Kidney (tissue), 14 donors: ENCODE data around the gene HIF3A. TPM values are rescaled to one million over a fixed set of nuclear protein-coding genes. Genes with fewer than 3 reads are reported as not detected.

Source experiments
- DNase-seq, 5 donors: peaks; one replicate each; pipeline ENCODE4 v3.0.0-alpha.2; 2013 to 2020
- FAIRE-seq: peaks from 2 replicates; lab custom pipeline; 2012; peaks lifted over from hg19 to GRCh38; lab: Jason Lieb, UNC
- H3K27ac ChIP-seq, 2 donors: one replicate each; pipeline ENCODE4 v1.7.0; 2013; ENCODE audit warnings: low read depth in 2 of 2, low read length in 2 of 2, inconsistent platforms in 1 of 2
- H3K27me3 ChIP-seq: one replicate; pipeline ENCODE4 v1.7.1; 2013; ENCODE audit warnings: low read length, inconsistent platforms; ENCODE audit not compliant: control insufficient read depth, insufficient read depth
- H3K36me3 ChIP-seq, 3 donors: one replicate each; pipeline versions ENCODE4 v1.7.0 to v1.7.1; 2013; ENCODE audit warnings: low read length in 3 of 3, control low read depth in 1 of 3, inconsistent platforms in 1 of 3; ENCODE audit not compliant: insufficient read depth in 3 of 3, control insufficient read depth in 2 of 3
- H3K4me1 ChIP-seq, 3 donors: one replicate each; pipeline versions ENCODE4 v1.7.0 to v1.7.1; 2013; ENCODE audit warnings: low read length in 3 of 3, inconsistent platforms in 1 of 3, low read depth in 1 of 3; ENCODE audit not compliant: control insufficient read depth in 2 of 3, insufficient read depth in 2 of 3
- H3K4me3 ChIP-seq, 3 donors: one replicate each; pipeline versions ENCODE4 v1.7.0 to v1.8.1; 2013; ENCODE audit warnings: low read length in 3 of 3, control low read depth in 1 of 3, inconsistent platforms in 1 of 3
- H3K9ac ChIP-seq, 3 donors: one replicate each; pipeline versions ENCODE4 v1.7.0 to v1.7.1; 2013; ENCODE audit warnings: low read length in 3 of 3, control low read depth in 1 of 3, inconsistent platforms in 1 of 3
- H3K9me3 ChIP-seq, 3 donors: one replicate each; pipeline versions ENCODE4 v1.7.0 to v1.7.1; 2013; ENCODE audit warnings: low read length in 3 of 3, control low read depth in 1 of 3, inconsistent platforms in 1 of 3; ENCODE audit not compliant: control insufficient read depth in 2 of 3, insufficient read depth in 1 of 3
- CTCF ChIP-seq: IDR thresholded peaks from 3 replicates; pipeline ENCODE4 v1.5.1; 2012; ENCODE audit warnings: mild to moderate bottlenecking, moderate library complexity, borderline replicate concordance; ENCODE audit not compliant: insufficient read depth; ENCODE audit errors: extremely low read depth
- intact Hi-C: fragments of 100-400 bp; cut with DNase I; formaldehyde crosslinking; loops from one replicate; pipeline ENCODE4 v1.11.1; 2022
- polyA plus RNA-seq: library from polyadenylated mRNA; stranded (reverse); fragments of 350-450 nt; fragmentation: Illumina TruSeq; extraction: RNeasy Lipid Tissue Mini Kit (QIAGEN cat#74804); gene quantifications from one replicate; pipeline ENCODE4 v1.2.3, GENCODE V29; 2014; ENCODE audit warnings: low read depth, low replicate concordance; ENCODE audit not compliant: insufficient read depth
- total RNA-seq: library from RNA; stranded (reverse); fragmentation: NEBNext Ultra II Directional; extraction: Animal tissue kit (Norgen Biotek cat#: 25700); gene quantifications from one replicate; pipeline ENCODE4 v1.2.1, GENCODE V29; 2021
- donor health status: control.
- donor health status: control.
- donor health status: control.
- donor health status: control.
- donor health status: control.
- donor health status: DM: yes; HTN: yes; CAD: no.
- donor health status: Normal renal cell carcinoma (clear cell type).

Gene HIF3A
- total and polyA plus RNA-seq, 2 donors from 2014 or later = 3.3 to 40.4 TPM

DNA sequence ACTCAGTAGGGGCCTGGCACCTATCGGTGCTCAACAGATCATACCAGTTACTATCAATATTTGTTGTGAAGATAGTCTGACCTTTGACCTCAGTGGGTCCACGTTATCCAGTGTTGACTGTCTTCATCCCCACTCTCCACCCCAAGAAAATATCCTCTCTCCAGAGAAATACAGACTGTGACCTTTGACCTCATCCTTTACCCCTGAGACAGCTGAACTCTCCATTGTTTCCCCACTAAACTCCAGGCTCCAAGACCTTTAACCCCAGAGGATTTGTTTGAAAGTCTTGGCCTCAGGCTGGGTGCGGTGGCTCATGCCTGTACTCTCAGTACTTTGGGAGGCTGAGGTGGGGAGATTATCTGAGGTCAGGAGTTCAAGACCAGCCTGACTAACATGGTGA is 27.4 kb downstream of the HIF3A start:
- Histone ChIP-seq H3K27me3 (no peaks in the 10 kb centered on the region), H3K36me3 (peaks cover 0 to 8% (median 0%) of the 10 kb centered on the region in 3 donors), H3K9me3 (peaks cover 0 to 19% (median 0%) of the 10 kb centered on the region in 3 donors), H3K4me3 (no peak overlapping the region), H3K4me1 (no peaks in the 10 kb centered on the region), H3K27ac (no peak overlapping the region), H3K9ac (no peak overlapping the region)
- no peak for TF ChIP-seq CTCF
- intact Hi-C loops = no loop called here
- DNase-seq (no peak), FAIRE-seq (no peak)

DNA sequence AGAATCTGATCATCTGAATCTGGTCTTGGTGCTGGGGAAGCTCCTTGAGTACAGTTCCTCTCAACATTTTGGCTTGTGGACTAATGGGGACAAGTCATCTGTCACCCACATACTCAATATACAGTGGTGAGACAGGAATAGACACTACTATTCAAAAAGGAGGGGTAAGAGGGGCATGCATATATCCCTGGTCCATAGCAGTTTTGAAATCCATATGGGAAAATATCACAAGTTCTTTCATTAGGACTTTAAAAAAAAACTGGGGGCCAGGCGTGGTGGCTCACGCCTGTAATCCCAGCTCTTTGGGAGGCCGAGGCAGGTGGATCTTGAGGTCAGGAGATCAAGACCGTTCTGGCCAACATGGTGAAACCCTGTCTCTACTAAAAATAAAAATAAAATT is 29.8 kb downstream of the HIF3A start:
- Histone ChIP-seq H3K27me3 (no peaks in the 10 kb centered on the region), H3K9me3 (peaks cover 0 to 19% (median 0%) of the 10 kb centered on the region in 3 donors), H3K4me3 (no peak overlapping the region), H3K27ac (no peak overlapping the region), H3K9ac (no peak overlapping the region), H3K4me1 (no peaks in the 10 kb centered on the region), H3K36me3 (peaks cover 0 to 16% (median 0%) of the 10 kb centered on the region in 3 donors)
- DNase-seq = no peak
- intact Hi-C loops = no loop called here
- no peak for TF ChIP-seq CTCF
- FAIRE-seq = no peak

- TF ChIP-seq CTCF = no peak
- FAIRE-seq = no peak
- H3K36me3 ChIP-seq = peaks cover 0 to 16% (median 0%) of the 10 kb centered on the region in 3 donors
- no peak overlapping the region for H3K27ac ChIP-seq
- no peaks in the 10 kb centered on the region for H3K4me1 ChIP-seq
- H3K9ac ChIP-seq = no peak overlapping the region
- H3K9me3 ChIP-seq = peaks cover 0 to 19% (median 0%) of the 10 kb centered on the region in 3 donors
- no peak overlapping the region for H3K4me3 ChIP-seq
- no peak for DNase-seq
- intact Hi-C loops = no loop called here
- no peaks in the 10 kb centered on the region for H3K27me3 ChIP-seq
Observed at GRCh38 chr19:46328079-46328478, 31.2 kb downstream of the HIF3A start.
